ENCODE measurements around the gene GPX4.

The GPX4 gene

DNA sequence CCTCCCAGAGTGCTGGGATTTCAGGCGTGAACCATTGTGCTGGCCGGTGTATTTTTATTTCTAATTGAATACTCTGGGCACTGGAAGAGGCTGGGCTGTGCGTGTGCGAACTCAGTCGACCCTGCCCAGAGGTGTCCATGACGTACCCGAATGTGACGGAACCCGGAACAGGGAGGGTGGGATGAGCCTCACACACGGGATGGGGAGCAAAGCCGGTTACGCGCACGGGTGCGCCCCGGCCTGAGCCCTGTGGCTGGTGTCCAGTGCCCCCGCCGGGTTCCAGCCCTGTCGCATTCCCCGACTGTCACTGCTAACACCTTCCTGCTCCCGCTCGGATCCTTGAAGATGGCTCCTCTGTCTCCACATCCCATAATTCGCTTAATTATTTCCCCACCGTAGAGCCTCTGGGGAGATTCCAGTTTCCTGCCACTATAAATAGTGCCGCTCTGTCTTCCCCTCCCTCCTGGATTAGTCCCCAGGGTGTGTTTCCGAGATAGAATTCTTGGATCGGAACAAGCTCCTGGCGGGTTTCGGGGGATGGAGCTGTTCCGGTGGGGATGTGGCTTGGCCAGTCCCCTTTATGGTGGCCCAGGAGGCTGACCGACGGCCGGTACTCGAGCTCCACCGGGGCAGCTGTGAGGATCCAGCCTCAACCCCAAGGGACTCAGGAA, 48.3 kb downstream of the GPX4 start:
- no peak for DNase-seq

DNA sequence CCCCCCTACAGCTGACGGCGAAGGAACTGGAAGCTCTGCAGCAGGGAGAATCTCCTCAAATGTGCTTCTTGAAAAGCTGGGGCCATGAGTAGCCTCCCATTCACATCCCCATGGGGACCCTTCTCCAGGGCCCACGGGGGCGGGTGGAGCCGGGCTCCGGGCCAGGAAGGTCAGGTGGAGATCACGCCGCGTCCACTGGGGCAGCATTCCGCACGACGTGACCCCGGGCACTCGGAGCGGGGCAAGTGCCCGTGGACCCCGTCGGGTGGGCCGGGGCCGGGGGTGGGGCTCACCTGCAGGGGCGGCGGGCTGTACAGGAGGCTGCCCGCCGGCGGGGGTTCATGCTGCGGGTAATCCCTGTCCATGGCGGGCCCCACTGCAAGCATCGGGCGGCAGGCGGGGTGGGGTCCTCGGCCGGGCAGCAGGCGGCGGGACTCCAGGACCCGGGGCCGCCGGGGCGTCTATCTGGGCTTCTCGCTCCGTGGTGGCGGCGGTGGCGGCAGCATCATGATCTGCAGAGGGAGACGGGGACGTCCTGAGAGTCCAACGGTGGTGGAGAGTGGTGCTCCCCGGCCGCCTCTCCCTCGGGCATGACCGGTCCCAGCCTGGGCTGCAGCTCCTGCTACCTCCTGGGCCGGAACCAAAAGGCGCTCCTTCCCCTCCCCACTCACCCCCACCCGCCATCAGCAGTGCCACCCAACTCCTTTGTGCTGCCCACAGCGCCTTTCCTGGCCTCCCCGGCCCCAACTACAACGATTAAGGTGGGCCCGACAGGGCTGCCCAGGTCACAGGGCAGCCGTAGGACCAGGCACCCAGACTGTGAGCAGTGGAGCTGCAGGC, 50.3 kb downstream of the GPX4 start:
- DNase-seq = no peak

DNA sequence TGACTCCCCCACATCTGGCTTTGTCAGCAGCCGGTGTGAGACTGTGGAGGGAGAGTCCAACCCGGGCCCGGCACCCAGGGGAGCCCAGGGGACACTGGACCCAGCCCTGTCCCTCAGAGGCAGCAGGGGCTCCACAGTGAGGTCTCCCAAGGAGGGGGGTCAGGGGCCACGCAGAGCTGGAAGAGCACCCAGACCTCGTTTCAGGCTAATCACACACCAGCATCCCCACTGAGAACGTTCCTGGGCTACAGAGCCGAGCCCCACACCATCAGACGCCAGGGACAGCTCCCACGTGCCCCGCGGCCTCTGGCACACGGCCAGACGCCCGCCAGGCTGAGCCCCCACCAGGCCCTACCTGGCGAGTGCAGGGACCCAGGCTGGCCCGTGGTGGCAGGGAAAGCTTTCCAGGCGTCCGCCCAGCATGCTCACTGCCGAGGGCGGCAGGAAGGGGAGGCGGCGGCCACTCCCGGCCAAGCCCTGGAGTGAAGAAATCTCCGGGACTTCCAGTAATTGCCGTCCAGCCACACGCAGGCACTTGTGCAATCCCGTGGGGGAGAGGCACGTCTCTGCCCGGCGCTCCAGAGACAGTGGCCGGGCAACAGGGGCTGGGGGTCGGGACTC, 51.0 kb downstream of the GPX4 start:
- no peak for DNase-seq

DNA sequence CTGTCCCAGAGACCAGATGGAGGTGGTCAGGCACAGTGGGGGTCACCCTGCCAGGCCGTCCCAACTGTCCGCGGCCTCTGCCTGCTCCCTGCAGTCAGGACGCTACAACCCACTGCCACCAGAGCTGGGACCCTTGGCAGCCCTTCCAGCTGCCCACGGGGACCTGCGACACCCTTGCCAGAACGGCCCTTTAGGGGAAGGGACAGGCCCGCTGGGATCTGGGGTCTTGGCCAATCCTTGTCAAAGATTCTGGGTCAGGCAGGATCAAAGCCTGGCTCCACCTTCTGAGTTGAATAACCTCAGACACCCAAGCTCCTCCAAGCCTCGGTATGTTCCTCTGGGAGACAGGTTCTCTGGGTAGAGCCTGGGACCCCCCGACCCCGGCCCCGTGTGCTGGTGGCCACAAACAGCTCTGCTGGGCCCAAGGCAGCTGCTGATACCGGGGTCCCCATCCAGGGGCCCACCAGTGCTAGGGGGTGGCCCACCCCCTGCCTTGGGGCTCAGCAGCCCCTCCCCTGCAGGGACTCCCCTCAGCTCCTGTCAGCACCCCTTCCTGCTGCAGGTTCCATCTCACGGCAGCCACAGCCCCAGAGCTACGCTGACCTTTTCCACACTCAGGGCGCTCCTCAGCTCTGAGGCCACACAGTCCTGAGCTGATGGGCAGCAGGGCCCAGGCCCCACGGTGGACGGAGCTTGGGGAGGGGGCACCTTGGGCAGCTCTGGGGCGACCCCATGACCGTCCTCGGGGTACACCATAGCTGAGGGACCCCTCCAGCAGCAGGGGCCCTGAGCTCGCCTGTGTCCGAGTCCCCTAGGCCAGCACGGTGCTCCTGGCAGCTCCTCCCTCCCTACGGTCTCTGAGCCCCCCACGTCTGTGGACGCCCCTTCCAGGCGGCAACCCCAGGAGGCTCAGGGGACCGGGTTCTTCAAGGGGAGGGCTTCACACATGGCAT, 51.8 kb downstream of the GPX4 start:
- DNase-seq = no peak

Measured in activated CD4-positive, alpha-beta T cell treated with anti-CD3 and anti-CD28 coated beads, Interleukin-2, amount 50 U/mL, for 48 hours (primary cell).